ENCODE results near the gene NAV1.
"Not testable (repeated sequence)": the region's sequence is repeated elsewhere in the genome, so short reads cannot be mapped to it uniquely, and the experiment has no call there.

The NAV1 gene

DNA sequence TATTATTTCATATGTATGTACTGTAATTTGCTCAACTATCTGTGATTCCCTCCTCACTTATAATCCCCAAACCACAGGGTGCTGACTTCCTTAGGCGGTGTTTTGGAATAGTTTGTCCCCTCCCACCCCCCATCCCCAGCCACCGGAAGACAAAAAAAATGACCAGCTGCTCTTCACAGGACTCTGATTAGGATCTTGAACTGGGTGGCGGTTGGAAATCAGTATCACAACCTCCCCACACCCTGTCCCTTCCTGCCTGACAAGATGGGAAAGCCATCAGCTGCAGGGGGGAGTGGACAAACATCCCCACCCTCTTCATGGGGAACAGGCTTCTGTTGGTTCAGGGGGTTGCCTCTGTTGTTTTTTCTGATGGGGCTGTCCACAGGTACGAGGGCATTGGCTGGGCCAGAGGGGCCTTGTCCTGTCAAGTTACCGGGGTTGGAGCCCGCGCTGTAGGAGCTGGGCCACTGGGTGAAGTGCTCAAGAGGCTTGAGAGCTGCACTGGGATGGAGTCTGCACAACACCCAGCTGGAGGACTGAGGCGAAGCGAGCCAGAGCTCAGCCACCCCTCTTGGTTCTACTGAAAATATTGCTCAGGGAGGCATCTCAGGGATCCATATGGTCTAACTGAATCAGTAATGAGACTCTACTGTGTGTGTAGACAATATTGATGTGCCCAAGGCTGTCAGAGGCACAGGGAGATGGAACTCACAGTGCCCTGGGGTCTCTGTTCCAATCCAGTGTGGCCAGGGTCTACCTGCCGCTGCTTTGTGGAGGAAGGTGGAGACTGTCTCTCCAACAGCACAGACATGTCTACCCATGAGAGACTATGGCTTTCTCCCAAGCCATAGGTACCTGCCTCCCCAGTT, 28.2 kb downstream of the NAV1 start:
- DNase-seq, result no peak

DNA sequence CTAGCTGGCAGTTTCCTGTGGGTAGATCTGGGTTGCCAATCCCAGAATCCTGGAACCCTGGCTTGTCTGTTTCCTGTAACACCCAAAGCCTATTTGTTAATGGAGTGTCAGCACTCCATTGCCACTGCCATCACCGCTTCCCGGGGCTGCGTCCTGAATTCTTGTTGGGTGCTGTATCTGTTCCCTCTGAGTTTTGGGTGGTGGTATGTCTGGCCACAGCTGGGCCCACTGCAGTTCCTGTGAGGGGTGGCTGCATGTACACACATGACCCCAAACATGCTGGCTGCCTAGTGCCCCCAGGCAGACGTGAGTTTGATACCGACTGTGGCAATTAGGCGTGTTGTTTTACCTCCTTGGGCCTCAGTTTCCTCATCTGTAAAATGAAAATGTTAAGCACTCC, 29.3 kb downstream of the NAV1 start:
- no peak for DNase-seq

DNA sequence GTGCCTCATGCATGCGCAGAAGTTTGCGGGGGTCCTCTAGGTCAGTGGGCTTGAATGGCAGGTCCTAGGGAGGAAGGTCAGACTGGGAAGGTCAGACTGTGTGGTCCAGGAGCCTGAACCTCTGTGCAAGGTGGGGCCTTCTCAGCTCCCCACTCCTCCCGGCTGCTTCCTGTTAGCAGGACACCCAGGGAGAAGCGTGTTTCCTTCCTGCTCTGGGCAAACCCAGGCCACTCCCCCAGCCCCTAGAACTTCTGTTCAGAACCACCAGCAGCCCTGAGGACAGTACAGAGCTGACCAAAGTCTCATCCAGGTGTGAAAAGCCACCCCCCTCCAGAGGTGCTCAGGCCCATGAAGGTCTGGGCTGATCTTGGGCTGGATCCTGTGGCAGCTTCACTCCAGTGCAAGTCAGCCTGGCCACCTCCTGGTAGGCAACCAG, 29.9 kb downstream of the NAV1 start:
- no peak for DNase-seq

DNA sequence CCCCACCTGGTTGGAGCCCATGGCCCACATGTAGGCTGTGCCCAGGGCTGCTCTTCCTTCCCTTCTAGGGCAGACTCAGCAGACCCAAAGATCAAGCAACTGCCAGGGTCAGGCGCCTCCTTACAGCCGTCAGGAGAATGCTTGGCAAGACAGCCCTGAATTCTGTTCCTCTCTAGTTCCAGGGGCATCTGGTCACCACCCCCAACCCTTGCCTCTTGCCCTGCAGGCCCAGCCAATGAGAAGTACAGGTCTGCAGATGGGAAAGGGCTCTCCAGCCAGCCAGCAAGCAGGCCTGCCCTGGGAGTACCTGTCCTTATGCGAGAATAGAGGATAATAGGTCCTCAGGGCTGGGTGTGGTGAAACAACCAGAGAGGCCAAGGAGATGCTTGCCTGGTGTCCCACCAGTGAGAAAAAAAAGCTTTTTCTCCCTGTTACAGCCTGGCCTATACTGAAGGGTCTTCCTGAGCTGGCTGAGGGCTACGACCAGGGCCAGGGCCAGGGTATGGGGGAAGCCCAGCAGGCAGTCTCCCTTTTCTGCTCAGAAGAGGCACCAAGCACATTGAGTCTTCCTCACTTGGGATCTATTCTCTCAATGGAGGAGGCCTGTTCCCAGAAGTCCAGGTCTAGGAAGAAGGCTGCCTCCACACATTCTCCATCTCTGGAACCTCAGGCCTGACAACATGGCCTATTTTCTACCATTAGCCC, 31.4 kb downstream of the NAV1 start:
- DNase-seq, result no peak

DNA sequence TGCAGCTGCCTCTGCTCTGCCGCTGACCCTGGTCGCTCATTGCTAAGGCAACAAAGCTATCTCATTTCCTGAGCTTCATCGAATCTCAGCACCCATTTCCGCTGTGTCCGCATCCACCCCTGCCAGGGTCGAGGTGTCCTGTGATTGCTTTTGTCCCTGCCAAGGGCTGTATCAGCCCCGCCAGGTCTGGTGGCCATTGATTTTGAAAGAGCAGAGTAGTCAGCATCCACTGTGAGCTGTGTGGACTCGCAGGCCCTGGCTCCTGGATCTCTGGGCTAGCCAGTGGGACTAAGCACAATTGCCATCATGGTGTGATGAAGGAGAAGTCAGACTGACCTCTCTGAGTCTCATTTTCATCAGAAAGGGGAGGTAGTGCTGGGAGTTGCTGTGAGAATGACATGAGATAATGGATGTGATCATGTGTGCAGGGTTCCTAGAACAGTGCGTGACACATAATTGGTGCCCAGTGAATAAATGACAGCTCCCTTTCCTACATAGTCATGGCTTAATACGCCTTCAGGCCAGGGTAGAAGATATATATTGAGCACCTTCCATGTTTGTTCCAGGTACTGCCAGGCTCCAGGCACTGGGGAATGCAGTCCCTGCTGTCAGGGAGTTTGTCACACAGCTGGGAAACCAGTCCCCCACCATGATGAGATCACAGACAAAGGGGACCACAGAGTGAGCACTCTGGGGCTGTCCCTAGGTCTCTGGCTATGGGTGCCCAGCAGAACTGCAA, 32.1 kb downstream of the NAV1 start:
- DNase-seq, result no peak

DNA sequence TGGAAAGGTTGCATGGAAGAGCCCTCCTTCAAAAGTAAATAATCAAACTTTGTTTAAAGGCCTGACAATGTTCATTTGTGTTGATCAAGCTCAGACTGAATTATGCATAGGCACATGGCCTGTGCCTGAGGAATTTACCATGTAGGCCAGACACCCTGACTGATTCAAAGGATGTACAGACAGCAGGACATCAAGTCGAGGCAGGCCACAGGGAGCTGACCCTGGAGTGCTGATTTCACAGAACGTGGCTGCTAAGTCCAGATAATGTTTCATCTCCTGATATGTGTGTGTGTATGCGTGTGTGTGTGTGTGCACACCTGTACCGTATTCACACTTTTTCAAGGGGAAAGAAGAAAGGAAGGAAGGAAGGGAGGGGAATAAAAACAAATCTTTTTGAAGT, 34.1 kb downstream of the NAV1 start:
- DNase-seq, result no peak

DNA sequence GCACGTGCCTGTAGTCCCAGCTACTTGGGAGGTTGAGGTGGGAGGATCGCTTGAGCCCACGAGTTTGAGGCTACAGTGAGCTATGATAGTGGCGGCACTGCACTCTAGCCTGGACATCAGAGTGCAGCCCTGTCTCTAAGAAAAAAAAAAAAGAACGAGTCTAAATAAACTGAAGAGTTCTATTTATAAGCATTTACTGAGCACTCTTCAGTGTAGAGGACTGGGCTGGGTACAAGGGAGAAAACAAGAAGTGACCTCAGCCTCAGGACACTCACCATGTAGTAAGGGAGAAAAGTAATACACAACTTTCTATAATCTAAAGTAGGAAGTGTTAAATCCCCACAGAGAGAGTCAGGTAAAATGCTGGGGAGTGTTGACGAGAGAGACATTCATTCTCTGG, 35.0 kb downstream of the NAV1 start:
- DNase-seq, result no peak

DNA sequence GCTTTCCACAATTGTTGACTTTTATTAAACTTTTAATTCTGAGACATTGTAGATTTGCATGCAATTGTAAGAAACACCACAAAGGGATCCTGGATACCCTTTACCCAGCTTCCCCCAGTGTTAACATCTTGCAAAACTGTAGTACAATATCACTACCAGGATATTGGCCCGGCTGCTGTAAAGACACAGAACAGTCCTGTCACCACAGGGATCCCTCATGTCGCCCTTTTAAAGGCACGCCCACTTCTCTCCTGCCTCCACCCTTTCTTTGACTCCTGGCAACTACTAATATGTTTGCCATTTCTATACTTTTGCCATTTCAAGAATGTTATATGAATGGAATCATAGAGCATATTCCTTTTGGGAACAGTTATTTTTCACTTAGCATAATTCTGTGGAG, 37.0 kb downstream of the NAV1 start:
- DNase-seq, result no peak

DNA sequence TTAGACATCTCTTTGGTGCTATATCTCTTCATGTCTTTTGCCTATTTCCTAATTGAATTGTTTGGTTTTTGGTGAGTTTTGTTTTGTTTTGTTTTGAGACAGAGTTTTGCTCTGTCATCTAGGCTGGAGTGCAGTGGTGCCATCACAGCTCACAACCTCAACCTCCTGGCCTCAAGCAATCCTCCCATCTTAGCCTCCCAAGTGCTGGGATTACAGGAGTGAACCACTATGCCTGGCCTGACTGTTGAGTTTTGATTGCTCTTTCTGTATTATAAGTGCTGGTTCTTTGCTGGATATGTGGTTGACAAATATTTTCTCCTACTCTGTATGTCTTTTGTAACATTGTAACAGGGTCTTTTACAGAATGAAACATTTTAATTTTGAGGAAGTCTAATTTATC, 38.0 kb downstream of the NAV1 start:
- DNase-seq, result no peak

DNA sequence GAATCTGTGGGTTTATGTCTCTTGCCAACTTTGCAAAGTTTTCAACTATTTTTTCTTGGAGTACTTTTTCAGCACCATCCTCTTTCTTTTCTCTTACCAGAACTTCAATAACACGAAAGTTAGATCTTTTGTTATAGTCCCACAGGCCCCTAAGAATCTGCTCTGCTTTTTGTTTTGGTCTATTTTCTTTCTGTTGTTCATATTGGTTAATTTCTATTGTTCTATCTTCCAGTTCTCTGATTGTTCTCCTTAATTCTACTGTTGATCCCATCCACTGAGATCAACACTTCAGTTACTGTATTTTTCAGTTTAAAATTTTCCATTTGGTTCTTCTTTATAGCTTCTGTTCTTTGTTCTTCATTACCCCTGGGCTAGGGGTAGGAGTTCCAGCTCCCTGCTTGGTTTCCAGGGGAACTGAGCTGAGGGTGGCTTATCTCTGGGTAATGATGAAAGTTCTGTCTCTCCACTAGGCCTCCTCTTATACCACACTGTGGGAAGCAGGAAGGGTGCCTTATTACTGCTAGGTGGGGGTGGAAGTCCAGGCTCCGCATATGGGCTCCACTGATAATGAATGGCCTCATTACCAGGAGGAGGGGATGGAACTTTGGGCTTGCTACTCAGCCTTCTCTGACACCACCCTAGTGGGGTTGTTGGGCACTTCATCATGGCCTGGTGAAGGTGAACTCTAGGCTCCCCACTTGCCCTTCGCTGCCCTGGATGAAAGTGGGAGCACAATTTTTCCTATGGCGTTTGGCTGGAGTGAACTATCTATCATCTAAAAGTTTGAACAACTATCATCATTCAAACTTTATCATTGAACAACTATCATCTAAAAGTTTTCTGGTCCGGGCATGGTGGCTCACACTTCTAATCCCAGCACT, 39.3 kb downstream of the NAV1 start:
- DNase-seq, result no peak

DNA sequence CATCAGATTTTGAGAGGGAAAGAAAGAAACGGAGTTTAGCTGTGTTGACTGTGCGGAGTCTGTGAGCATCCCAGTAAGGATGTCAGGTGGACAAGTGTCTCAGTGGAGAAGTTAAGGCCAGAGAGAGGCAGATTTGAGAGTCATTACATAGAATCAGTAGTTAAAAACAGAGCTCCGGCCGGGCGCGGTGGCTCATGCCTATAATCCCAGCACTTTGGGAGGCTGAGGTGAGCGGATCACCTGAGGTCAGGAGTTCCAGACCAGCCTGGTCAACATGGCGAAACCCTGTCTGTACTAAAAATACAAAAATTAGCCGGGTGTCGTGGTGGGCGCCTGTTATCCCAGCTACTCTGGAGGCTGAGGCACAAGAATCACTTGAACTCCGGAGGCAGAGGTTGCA, 42.4 kb downstream of the NAV1 start:
- DNase-seq, result not testable (repeated sequence)

DNA sequence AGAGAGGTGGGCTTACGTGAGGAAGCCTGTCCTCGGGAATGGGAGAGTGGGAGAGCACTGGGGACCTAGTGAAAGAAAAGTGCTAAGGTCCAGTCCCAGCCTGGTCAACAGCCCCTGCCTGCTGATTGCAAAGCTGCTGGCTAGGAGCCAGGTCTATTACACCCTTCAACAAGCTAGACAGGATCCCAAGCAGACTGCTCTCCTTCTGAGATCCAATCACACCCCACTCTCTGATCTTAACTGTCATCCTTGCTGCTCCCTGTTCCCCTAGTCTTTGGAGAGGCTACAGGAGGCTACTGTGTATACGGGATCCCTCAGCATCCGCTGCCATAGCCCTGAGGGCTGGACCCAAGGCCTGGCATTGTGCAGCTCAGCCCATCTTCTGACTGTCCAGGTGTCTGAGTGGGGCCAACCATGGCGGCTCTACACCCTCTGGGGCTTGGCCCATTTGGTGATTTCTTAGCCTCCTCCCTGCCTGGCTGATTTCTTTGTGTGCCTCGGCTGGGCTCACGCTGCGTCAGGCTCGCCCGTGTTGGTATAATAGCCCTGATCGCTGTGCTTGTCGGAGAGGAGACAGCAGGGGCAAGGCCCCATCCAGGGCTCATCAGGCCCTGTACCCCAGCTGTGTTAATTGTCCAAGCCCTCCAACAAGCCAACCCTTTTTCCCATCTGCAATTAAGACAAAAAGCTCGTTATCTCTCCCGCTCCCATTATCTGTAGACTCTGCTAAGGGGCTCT, 43.9 kb downstream of the NAV1 start:
- DNase-seq, result peak; percentile 72

DNA sequence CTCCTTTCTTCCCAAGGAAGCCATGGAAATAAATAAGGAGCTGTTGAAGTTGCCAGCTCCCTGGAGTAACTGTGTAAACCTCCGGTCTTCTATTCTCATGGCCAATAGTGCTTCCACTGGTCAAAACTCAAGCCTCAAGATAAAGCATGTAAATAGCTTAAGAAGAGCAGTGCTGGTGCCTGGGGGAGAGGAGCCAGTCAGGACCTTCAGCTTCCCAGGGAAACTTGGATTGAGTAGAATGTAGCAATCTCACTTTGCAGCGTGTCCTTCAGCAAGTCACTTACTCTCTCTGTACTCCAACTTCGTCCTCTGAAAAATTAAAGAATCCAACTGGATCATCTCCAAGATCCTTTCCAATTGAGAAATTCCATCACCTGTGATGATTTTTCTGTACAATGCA, 44.7 kb downstream of the NAV1 start:
- DNase-seq, result no peak

DNA sequence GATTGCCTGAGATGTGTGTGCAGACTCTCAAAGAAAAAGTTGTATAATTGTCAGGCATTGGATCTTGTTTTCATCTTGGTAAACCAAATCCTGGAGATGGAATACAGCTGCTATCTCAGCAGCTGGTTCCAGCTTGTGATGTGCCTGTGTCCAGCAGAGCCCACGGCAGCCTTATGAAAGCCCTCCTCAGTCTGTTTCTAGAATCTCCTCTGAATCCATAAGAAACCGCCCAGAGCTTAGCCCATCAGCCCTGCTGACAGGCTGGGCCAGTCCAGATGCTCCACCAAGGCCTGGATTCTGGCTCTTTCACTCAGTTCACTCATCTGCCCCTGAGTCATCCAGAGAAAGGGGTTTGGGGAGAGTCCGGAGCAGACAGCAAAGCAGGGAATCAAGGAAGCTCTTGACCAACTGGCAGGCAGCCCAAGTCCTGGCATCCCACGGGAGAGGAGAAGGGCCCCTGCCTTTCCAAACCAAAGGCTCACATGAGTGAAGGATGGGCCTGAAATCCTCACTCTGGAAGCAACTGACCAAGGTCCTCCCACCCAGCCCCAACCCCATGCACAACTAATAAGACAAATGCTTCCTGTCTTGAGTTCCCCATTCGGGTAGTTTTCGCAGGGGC, 45.7 kb downstream of the NAV1 start:
- no peak for DNase-seq

DNA sequence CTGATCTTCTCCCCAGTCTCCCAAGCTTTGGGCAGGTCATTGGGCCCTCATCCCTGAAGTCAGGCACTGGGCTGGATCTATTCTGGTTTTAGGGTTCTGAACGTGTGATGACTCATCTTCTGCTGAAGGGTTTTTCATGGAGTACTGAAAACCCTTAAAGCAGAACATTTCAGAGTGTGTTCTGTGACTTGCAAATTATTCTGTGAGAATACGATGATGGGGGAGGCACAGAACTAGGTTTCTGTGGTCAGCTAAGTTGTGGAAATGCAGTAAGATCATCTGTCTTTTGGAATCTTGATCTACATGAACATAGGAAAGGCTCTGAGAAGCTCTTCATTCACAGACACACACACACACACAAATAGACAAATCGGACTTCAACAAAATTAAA, 46.2 kb downstream of the NAV1 start:
- DNase-seq, result no peak

DNA sequence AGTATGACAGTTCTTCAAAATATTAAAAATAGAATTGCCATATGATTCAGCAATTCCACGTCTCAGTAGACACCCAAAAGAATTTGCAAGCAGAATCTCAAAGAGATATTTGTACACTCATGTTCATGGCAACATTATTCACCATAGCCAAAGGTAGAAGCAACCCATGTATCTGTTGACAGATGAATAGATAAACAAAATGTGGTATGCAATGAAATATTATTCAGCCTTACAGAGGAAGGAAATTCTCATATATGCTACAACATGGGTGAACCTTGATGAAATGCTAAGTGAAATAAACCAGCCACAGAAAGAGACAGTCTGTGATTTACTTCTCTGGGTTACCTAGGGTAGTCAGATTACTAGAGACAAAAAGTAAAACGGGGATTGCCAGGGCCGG, 47.0 kb downstream of the NAV1 start:
- no peak for DNase-seq

DNA sequence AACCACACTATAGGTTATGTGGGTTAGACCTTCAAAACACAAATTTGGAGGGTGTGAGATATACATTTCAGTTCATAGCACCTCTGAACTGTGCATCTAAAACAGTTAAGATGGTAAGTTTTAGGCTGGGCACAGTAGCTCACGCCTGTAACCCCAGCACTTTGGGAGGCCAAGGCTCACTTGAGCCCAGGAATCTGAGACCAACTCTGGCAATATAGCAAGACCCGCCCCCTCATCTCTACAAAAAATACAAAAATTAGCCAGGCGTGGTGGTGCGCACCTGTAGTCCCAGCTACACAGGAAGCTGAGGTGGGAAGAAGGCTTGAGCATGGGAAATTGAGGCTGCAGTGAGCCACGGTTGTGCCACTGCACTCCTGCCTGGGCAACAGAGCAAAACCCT, 47.9 kb downstream of the NAV1 start:
- no peak for DNase-seq

DNA sequence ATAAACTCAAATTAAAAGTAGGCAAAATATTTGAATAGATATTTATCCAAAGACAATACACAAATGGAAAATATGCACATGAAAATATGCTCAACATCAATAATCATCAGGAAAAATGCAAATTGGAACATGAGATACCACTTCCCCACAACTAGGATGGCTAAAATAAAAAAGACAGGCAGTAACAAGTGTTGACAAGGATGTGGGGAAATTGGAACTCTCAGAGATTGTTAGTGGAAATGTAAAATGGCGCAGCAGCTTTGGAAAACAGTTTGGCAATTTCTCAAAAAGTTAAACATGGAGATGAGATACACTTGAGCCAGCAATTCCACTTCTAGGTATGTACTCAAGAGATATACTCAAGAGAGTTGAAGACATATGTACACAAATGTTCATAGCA, 48.8 kb downstream of the NAV1 start:
- DNase-seq, result no peak

Measured in NCI-H1436 treated with DMSO at 0.1 percent for 48 hours (cell line).